ENCODE measurements around the gene LAT. TPM values are rescaled to one million over a fixed set of nuclear protein-coding genes. Genes with fewer than 3 reads are reported as not detected.
A peak's percentile ranks its signal among the peaks of the same experiment; 100 is the strongest.

LAT gene
- total and polyA plus RNA-seq, 4 experiments from 2014 or later, result 310 to 455 (median 346) TPM

DNA sequence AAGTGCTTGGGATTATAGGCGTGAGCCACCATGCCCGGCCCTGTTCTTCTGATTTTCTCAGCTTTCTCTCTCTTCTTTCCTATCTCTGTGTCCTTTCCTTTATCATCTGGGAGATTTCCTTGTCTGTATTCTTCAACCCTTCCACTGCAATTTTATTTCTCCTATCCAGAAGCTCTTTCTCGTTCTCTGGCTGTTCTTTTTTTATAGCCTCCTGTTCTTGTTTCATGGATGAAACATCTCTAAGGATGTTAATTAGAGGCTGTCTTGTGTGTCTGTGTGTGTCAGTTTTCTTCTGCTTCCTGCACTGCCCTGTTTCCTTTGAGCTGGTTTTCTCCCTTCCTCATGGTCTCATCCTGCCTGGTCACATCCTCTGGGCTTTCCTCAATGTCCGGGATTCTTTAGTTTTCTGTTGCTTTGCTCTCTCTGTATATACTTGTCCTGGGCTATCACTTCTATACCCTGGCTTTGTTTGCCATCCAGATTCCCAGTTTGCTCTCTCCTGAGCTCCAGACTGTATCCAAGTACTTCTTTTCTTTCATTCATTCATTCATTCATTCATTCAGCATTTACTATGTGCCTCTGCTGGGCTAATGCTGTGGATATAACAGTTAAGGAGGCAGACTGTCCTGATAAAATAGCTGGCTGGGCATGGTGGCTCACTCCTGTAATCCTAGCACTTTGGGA is 2.5 kb downstream of the LAT start:
- ChIA-PET CTCF (ENCODE audit: partially characterized antibody) (interaction anchor here (1.1 to 5.0 kb wide), 8 partner anchors 9 to 42 kb away, joined by 3 to 41 read pairs (median 10); partner anchors contain the start of gene SPNS1), POLR2A (ENCODE audit: partially characterized antibody) (interaction anchor here (1.0 to 10.4 kb wide), 13 partner anchors 11 to 715 kb away, joined by 3 to 155 read pairs (median 10); partner anchors contain the start of genes ATXN2L, NFATC2IP, RABEP2 and SPNS1)
- Histone ChIP-seq H3K36me3 (ENCODE audit: insufficient read depth, low read length) (peaks cover 36% of the 10 kb centered on the region), H3K27ac (ENCODE audit: low read depth, low read length) (peak overlapping the region; percentile 83), H3K4me3 (ENCODE audit: low read length in 2 of 2) (peak overlapping the region; percentile 96 to 97), H3K27me3 (ENCODE audit: insufficient read depth, low read length) (no peaks in the 10 kb centered on the region), H3K4me1 (ENCODE audit: insufficient read depth, low read length) (peaks cover 65% of the 10 kb centered on the region), H3K9me3 (ENCODE audit: control insufficient read depth in 1 of 2, low read length in 2 of 2) (no peaks in the 10 kb centered on the region)
- Mint-ChIP-seq H3K4me3 (peak overlapping the region; percentile 99 to 100 (median 100)), H3K4me1 (peaks cover 43 to 82% (median 61%) of the 10 kb centered on the region in 4 donors), H3K27ac (peak overlapping the region; percentile 93 to 99 (median 96)), H3K36me3 (peaks cover 54 to 68% of the 10 kb centered on the region in 2 donors), H3K9me3 (peaks cover 0 to 8% (median 6%) of the 10 kb centered on the region in 8 donors), H3K27me3 (no peaks in the 10 kb centered on the region)
- no peak for DNase-seq
- intact Hi-C loops (cut with micrococcal nuclease), result loop anchor here (10.0 kb wide), 1 partner anchor 87 kb away; no protein-coding TSS in a partner anchor

GRCh38 chr16:28989363-28989762 is 4.5 kb downstream of the LAT start:
- peaks cover 0 to 7% (median 6%) of the 10 kb centered on the region in 8 donors for H3K9me3 Mint-ChIP-seq
- Histone ChIP-seq H3K27ac (ENCODE audit: low read depth, low read length) (peak overlapping the region; percentile 33), H3K4me1 (ENCODE audit: insufficient read depth, low read length) (peaks cover 51% of the 10 kb centered on the region), H3K36me3 (ENCODE audit: insufficient read depth, low read length) (peaks cover 30% of the 10 kb centered on the region), H3K9me3 (ENCODE audit: control insufficient read depth in 1 of 2, low read length in 2 of 2) (no peaks in the 10 kb centered on the region), H3K4me3 (ENCODE audit: low read length in 2 of 2) (no peak overlapping the region), H3K27me3 (ENCODE audit: insufficient read depth, low read length) (no peaks in the 10 kb centered on the region)
- peaks cover 34 to 65% (median 49%) of the 10 kb centered on the region in 4 donors for H3K4me1 Mint-ChIP-seq
- no peaks in the 10 kb centered on the region for H3K27me3 Mint-ChIP-seq
- H3K27ac Mint-ChIP-seq, result peak overlapping the region; percentile 89 to 98 (median 94)
- H3K4me3 Mint-ChIP-seq, result peak overlapping the region; percentile 59 to 99 (median 72)
- intact Hi-C loops (cut with micrococcal nuclease), result loop anchor here (10.0 kb wide), 1 partner anchor 85 kb away; no protein-coding TSS in a partner anchor
- ChIA-PET CTCF (ENCODE audit: partially characterized antibody) (interaction anchor here (1.9 to 5.0 kb wide), 3 partner anchors 11 to 23 kb away, joined by 4 to 41 read pairs (median 18); no protein-coding TSS in a partner anchor), POLR2A (ENCODE audit: partially characterized antibody) (interaction anchor here (1.0 to 10.4 kb wide), 8 partner anchors 12 to 167 kb away, joined by 3 to 155 read pairs (median 50); partner anchors contain the start of genes ATXN2L, RABEP2 and SPNS1)
- DNase-seq, result no peak
- peaks cover 37 to 51% of the 10 kb centered on the region in 2 donors for H3K36me3 Mint-ChIP-seq

DNA sequence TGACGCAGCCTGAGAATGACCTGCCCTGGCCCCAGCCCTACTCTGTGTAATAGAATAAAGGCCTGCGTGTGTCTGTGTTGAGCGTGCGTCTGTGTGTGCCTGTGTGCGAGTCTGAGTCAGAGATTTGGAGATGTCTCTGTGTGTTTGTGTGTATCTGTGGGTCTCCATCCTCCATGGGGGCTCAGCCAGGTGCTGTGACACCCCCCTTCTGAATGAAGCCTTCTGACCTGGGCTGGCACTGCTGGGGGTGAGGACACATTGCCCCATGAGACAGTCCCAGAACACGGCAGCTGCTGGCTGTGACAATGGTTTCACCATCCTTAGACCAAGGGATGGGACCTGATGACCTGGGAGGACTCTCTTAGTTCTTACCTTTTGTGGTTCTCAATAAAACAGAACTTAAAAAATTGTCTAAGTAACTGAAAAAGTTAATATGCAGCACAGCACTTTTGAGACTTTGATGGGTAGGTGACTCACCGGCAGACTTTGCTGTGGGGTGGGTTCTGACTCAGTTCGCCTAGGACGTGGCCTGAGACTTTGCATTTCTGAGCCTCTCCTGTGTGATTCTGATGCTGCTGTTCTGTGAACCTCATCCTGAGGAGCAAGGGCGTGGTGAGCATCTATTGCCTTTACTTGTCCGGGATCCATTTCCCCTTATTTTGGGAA is 5.7 kb downstream of the LAT start:
- Histone ChIP-seq H3K27ac (ENCODE audit: low read depth, low read length) (peak overlapping the region; percentile 33), H3K9me3 (ENCODE audit: control insufficient read depth in 1 of 2, low read length in 2 of 2) (no peaks in the 10 kb centered on the region), H3K36me3 (ENCODE audit: insufficient read depth, low read length) (peaks cover 30% of the 10 kb centered on the region), H3K27me3 (ENCODE audit: insufficient read depth, low read length) (no peaks in the 10 kb centered on the region), H3K4me1 (ENCODE audit: insufficient read depth, low read length) (peaks cover 47% of the 10 kb centered on the region), H3K4me3 (ENCODE audit: low read length in 2 of 2) (no peak overlapping the region)
- Mint-ChIP-seq H3K4me1 (peaks cover 33 to 58% (median 45%) of the 10 kb centered on the region in 4 donors), H3K36me3 (peaks cover 35 to 45% of the 10 kb centered on the region in 2 donors), H3K27ac (peak overlapping the region; percentile 80 to 98 (median 93)), H3K4me3 (peak overlapping the region; percentile 62 to 99 (median 80)), H3K27me3 (no peaks in the 10 kb centered on the region), H3K9me3 (peaks cover 0 to 7% (median 6%) of the 10 kb centered on the region in 8 donors)
- ChIA-PET POLR2A (ENCODE audit: partially characterized antibody) (interaction anchor here (1.2 to 10.4 kb wide), 6 partner anchors 11 to 33 kb away, joined by 3 to 155 read pairs (median 70); partner anchors contain the start of gene SPNS1), CTCF (ENCODE audit: partially characterized antibody) (interaction anchor here (1.7 to 5.0 kb wide), 2 partner anchors 12 to 13 kb away, joined by 8 to 41 read pairs; no protein-coding TSS in a partner anchor)
- intact Hi-C loops (cut with micrococcal nuclease), result loop anchor here (2.0 kb wide), 1 partner anchor 22 kb away; no protein-coding TSS in a partner anchor
- peak in 1 of 5 donors; percentile 73 for DNase-seq

DNA sequence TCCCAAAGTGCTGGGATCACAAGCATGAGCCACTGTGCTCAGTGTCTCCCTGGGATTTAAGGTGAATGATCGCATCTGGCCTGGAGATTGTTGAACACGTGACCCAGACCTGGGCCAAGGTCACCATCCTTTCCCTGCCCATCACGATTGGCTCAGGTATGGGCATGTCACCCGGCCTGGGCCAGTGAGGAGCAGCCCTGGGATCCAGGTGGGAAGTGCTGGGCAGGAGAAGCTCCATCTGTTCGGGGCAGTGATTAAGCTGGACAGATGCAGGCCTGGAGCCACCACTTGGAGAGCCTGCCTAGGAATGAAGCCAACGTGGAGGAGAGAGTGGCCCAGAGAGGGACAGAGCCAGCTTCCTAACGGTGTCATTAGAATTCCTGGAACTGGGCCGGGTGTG is 6.8 kb downstream of the LAT start:
- Histone ChIP-seq H3K4me3 (ENCODE audit: low read length in 2 of 2) (no peak overlapping the region), H3K36me3 (ENCODE audit: insufficient read depth, low read length) (peaks cover 25% of the 10 kb centered on the region), H3K27ac (ENCODE audit: low read depth, low read length) (no peak overlapping the region), H3K4me1 (ENCODE audit: insufficient read depth, low read length) (peaks cover 46% of the 10 kb centered on the region), H3K9me3 (ENCODE audit: control insufficient read depth in 1 of 2, low read length in 2 of 2) (no peaks in the 10 kb centered on the region), H3K27me3 (ENCODE audit: insufficient read depth, low read length) (no peaks in the 10 kb centered on the region)
- Mint-ChIP-seq H3K36me3 (peaks cover 28 to 36% of the 10 kb centered on the region in 2 donors), H3K27me3 (no peaks in the 10 kb centered on the region), H3K4me3 (no peak overlapping the region), H3K9me3 (peaks cover 0 to 7% (median 6%) of the 10 kb centered on the region in 8 donors), H3K4me1 (peaks cover 33 to 51% (median 42%) of the 10 kb centered on the region in 4 donors), H3K27ac (peak overlapping the region in 5 of 7 donors; percentile 6 to 98 (median 48))
- intact Hi-C loops (cut with micrococcal nuclease), result loop anchor here (2.0 kb wide), 1 partner anchor 21 kb away; no protein-coding TSS in a partner anchor
- POLR2A ChIA-PET (ENCODE audit: partially characterized antibody), result interaction anchor here (2.0 to 10.4 kb wide), 6 partner anchors 8 to 22 kb away, joined by 8 to 79 read pairs (median 16); partner anchors contain the start of genes LAT and SPNS1
- CTCF ChIA-PET (ENCODE audit: partially characterized antibody), result interaction anchor here (1.6 to 1.7 kb wide), 2 partner anchors 14 to 18 kb away, joined by 5 to 8 read pairs; no protein-coding TSS in a partner anchor
- DNase-seq, result no peak

GRCh38 chr16:28992496-28992895 is 7.6 kb downstream of the LAT start:
- peaks cover 37% of the 10 kb centered on the region for H3K4me1 ChIP-seq (ENCODE audit: insufficient read depth, low read length)
- Mint-ChIP-seq H3K4me1 (peaks cover 30 to 45% (median 36%) of the 10 kb centered on the region in 4 donors), H3K36me3 (peaks cover 21 to 30% of the 10 kb centered on the region in 2 donors), H3K27me3 (no peaks in the 10 kb centered on the region), H3K27ac (peak overlapping the region; percentile 19 to 90 (median 83)), H3K9me3 (peaks cover 0 to 4% (median 2%) of the 10 kb centered on the region in 8 donors), H3K4me3 (no peak overlapping the region)
- ChIA-PET POLR2A (ENCODE audit: partially characterized antibody) (interaction anchor here (1.5 to 10.4 kb wide), 7 partner anchors 8 to 21 kb away, joined by 4 to 79 read pairs (median 16); partner anchors contain the start of genes LAT and SPNS1), CTCF (ENCODE audit: partially characterized antibody) (interaction anchor here (1.6 kb wide), 1 partner anchor 19 kb away, joined by 5 read pairs; no protein-coding TSS in a partner anchor)
- H3K27me3 ChIP-seq (ENCODE audit: insufficient read depth, low read length), result no peaks in the 10 kb centered on the region
- intact Hi-C loops (cut with micrococcal nuclease), result no loop called here
- H3K9me3 ChIP-seq (ENCODE audit: control insufficient read depth in 1 of 2, low read length in 2 of 2), result no peaks in the 10 kb centered on the region
- H3K27ac ChIP-seq (ENCODE audit: low read depth, low read length), result no peak overlapping the region
- H3K4me3 ChIP-seq (ENCODE audit: low read length in 2 of 2), result no peak overlapping the region
- H3K36me3 ChIP-seq (ENCODE audit: insufficient read depth, low read length), result peaks cover 18% of the 10 kb centered on the region
- DNase-seq, result no peak

- Mint-ChIP-seq H3K9me3 (peaks cover 0 to 2% (median 0%) of the 10 kb centered on the region in 8 donors), H3K27ac (no peak overlapping the region), H3K36me3 (no peaks in the 10 kb centered on the region), H3K4me1 (peaks cover 2 to 10% (median 6%) of the 10 kb centered on the region in 4 donors), H3K4me3 (no peak overlapping the region), H3K27me3 (no peaks in the 10 kb centered on the region)
- no peak for DNase-seq
- H3K36me3 ChIP-seq (ENCODE audit: insufficient read depth, low read length), result no peaks in the 10 kb centered on the region
- intact Hi-C loops (cut with micrococcal nuclease), result no loop called here
- no peaks in the 10 kb centered on the region for H3K27me3 ChIP-seq (ENCODE audit: insufficient read depth, low read length)
- H3K9me3 ChIP-seq (ENCODE audit: control insufficient read depth in 1 of 2, low read length in 2 of 2), result no peaks in the 10 kb centered on the region
- no peak overlapping the region for H3K4me3 ChIP-seq (ENCODE audit: low read length in 2 of 2)
- no peak overlapping the region for H3K27ac ChIP-seq (ENCODE audit: low read depth, low read length)
- POLR2A ChIA-PET (ENCODE audit: partially characterized antibody), result interaction anchor here (2.0 to 7.9 kb wide), 2 partner anchors 9 to 10 kb away, joined by 6 to 79 read pairs; partner anchors contain the start of gene LAT
- no peaks in the 10 kb centered on the region for H3K4me1 ChIP-seq (ENCODE audit: insufficient read depth, low read length)
- CTCF ChIA-PET (ENCODE audit: partially characterized antibody), result interaction anchor here (0.7 to 1.5 kb wide), 2 partner anchors 10 to 22 kb away, joined by 3 to 6 read pairs; no protein-coding TSS in a partner anchor
These were observed 14.0 kb downstream of the LAT start for GRCh38 chr16:28998837-28999236.

Measured in CD4-positive, alpha-beta memory T cell (primary cell).